ENCODE measurements around the gene YIPF3.

- TF ChIP-seq POLR2A (IDR thresholded peaks at IDR 0.05; ENCODE audit: low read depth) (no peak), CTCF (IDR thresholded peaks at IDR 0.05) (no peak), POLR2AphosphoS5 (IDR thresholded peaks at IDR 0.05) (no peak)
These were observed 38.7 kb downstream of the YIPF3 start for GRCh38 chr6:43478008-43478372.

Data from esophagus muscularis mucosa (tissue), 3 donors.